Left ventricle myocardium inferior (tissue), 1 donor: ENCODE data around the gene RNPEP. TPM values are rescaled to one million over a fixed set of nuclear protein-coding genes. Genes with fewer than 3 reads are reported as not detected.

ENCODE experiments used
- DNase-seq: peaks from one replicate; pipeline ENCODE4 v3.0.0-alpha.2; 2020
- H3K27ac ChIP-seq: fragments of 200-600 bp; replicated peaks from 2 replicates; pipeline ENCODE4 v1.8.0; 2021
- H3K27me3 ChIP-seq: fragments of 200-600 bp; 2 replicates; pipeline ENCODE4 v1.8.0; 2021; ENCODE audit warnings: low read depth
- H3K36me3 ChIP-seq: fragments of 200-600 bp; 2 replicates; pipeline ENCODE4 v1.8.0; 2021
- H3K4me1 ChIP-seq: fragments of 200-600 bp; 2 replicates; pipeline ENCODE4 v1.8.0; 2021
- H3K4me3 ChIP-seq: fragments of 200-600 bp; 2 replicates; pipeline ENCODE4 v1.8.0; 2021; ENCODE audit warnings: mild to moderate bottlenecking, moderate library complexity
- H3K9me3 ChIP-seq: fragments of 200-600 bp; replicated peaks from 2 replicates; pipeline ENCODE4 v1.8.0; 2021
- intact Hi-C: fragments of 100-400 bp; cut with micrococcal nuclease; formaldehyde crosslinking; loops from one replicate; pipeline ENCODE4 v1.11.0; 2022
- total RNA-seq: library from RNA; stranded (reverse); fragmentation: NEBNext Ultra II Directional; extraction: Animal tissue kit (Norgen Biotek cat#: 25700); gene quantifications from one replicate; pipeline ENCODE4 v1.2.1, GENCODE V29; 2021
- TF ChIP-seq, protein P1 (sequence below): fragments of 200-600 bp; IDR thresholded peaks from 2 replicates; pipeline ENCODE4 v1.8.0; 2021; ENCODE audit warnings: antibody characterized with exemption, mild to moderate bottlenecking, borderline replicate concordance
- donor health status: DM: no; HTN: yes; CAD: no; lungs with severe emphysema.

Gene RNPEP
- total RNA-seq, 1 donor from 2014 or later: 16.6 TPM

DNA sequence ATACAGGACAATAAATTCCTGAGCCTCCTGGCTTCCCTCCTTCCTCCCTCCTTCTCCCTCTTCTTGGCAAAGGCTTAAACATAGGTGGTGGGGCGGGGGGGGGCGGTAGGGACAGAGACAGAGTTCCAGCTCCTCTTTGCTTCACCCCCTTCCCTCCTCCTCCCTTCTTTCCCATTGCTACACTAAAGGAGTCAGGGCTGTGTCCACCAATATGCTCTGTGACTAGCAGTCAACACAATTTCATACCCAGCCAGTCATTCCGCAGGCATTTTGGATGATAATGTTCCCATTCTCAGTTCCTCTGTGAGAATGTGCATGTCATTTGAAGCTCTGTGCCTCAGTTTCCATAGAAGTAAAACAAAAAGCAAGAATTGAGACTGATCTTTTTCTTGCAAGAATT, 37.8 kb upstream of the RNPEP start:
- H3K4me1 ChIP-seq: peaks cover 30% of the 10 kb centered on the region
- peak overlapping the region; percentile 75 for H3K27ac ChIP-seq
- peaks cover 19% of the 10 kb centered on the region for H3K27me3 ChIP-seq
- TF ChIP-seq, protein P1, sequence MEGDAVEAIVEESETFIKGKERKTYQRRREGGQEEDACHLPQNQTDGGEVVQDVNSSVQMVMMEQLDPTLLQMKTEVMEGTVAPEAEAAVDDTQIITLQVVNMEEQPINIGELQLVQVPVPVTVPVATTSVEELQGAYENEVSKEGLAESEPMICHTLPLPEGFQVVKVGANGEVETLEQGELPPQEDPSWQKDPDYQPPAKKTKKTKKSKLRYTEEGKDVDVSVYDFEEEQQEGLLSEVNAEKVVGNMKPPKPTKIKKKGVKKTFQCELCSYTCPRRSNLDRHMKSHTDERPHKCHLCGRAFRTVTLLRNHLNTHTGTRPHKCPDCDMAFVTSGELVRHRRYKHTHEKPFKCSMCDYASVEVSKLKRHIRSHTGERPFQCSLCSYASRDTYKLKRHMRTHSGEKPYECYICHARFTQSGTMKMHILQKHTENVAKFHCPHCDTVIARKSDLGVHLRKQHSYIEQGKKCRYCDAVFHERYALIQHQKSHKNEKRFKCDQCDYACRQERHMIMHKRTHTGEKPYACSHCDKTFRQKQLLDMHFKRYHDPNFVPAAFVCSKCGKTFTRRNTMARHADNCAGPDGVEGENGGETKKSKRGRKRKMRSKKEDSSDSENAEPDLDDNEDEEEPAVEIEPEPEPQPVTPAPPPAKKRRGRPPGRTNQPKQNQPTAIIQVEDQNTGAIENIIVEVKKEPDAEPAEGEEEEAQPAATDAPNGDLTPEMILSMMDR: no peak
- intact Hi-C loops: no loop called here
- peak overlapping the region; percentile 69 for H3K4me3 ChIP-seq
- no peaks in the 10 kb centered on the region for H3K36me3 ChIP-seq
- no peak for DNase-seq
- no peaks in the 10 kb centered on the region for H3K9me3 ChIP-seq

DNA sequence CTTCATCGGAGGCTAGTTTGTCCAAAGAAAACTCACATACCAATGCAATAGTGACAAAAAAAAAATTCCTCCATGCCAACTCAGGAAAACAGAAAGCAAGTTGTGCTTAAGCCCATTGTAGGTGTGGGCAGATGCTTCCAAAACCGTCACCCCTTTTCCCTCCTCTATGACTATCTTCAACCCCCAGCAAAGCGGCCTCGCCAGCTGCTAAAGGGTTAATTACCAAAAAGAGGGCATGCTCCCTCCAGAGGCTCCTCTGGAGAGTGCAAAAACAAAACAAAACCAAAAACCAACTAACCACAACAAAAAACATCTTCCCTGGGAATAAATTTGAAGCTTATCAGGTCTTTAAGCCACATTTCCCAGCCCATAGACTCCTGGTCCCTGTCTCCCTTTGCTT, 37.3 kb upstream of the RNPEP start:
- H3K36me3 ChIP-seq: no peaks in the 10 kb centered on the region
- DNase-seq: no peak
- H3K27me3 ChIP-seq: peaks cover 19% of the 10 kb centered on the region
- intact Hi-C loops: no loop called here
- peak overlapping the region; percentile 75 for H3K27ac ChIP-seq
- peak overlapping the region; percentile 69 for H3K4me3 ChIP-seq
- H3K4me1 ChIP-seq: peaks cover 30% of the 10 kb centered on the region
- TF ChIP-seq, protein P1: peak; percentile 42
- H3K9me3 ChIP-seq: no peaks in the 10 kb centered on the region

DNA sequence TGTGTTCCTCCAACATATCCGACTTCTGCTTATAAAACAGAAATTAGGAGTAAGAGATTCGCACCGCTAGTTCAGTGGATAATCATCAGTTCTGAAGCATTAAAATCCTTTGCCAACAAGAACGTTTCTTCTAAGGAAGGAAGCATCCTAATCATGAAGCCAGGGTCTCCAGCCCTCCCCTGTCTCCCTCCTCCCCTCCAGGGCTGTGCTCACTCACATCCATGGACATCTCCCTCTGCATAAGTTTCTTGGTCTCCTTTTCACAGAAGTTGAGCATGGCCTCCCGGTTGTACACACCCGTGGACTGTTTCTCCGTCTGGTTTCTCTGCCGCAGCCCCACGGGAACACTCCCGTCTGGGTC, 36.6 kb upstream of the RNPEP start:
- DNase-seq: no peak

DNA sequence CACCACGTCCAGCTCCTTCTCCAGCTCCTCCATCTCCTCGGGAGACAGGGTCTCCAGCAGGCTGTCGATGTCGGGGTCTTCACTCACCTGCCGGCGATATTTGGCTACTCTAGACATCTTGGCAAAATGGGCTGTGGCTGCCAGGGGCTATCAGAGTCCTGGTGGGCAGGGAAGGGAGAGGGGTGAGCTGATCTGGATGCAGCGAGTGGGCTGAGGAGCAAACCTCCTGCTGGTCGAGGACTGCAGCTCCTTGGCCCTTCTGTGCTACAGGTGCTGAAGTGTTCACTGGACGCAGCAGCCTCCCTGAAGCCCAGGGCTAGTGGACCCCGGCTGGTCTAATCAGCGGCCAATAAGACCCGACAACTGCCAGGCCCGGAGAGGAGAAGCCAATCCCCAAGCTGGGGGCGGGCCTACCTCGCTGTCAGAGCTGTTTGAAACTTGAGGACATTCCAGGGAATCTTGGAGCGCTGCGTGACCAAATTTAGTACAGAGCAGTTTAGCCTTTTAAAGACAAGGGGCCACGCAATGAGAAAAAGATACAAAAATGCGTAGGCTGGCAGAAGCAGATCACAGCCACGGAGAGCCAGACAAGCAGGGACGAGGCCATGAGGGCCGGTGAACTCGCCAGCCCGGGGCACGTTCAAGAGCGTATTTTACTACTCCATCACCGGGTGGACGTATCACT, 36.1 kb upstream of the RNPEP start, which contains the start of gene LMOD1:
Gene LMOD1, minus strand, starts transcription at position 325 of the 685 bp plus-strand sequence. Its CDS starts 208 bp downstream, at position 117.
- Histone ChIP-seq H3K4me1 (peaks cover 26% of the 10 kb centered on the region), H3K4me3 (peak within 1 kb of the TSS; percentile 69), H3K36me3 (no peaks in the 10 kb centered on the region), H3K9me3 (no peaks in the 10 kb centered on the region), H3K27ac (peak within 1 kb of the TSS; percentile 75), H3K27me3 (peaks cover 16% of the 10 kb centered on the region)
- TF ChIP-seq, protein P1: no peak
- intact Hi-C loops: no loop called here
- DNase-seq: peak; percentile 80

More for the DNA sequence above, 36.6 kb upstream of the RNPEP start:
- H3K36me3 ChIP-seq: no peaks in the 10 kb centered on the region
- H3K9me3 ChIP-seq: no peaks in the 10 kb centered on the region
- intact Hi-C loops: no loop called here
- H3K4me3 ChIP-seq: peak overlapping the region; percentile 69
- H3K27me3 ChIP-seq: peaks cover 19% of the 10 kb centered on the region
- peaks cover 30% of the 10 kb centered on the region for H3K4me1 ChIP-seq
- H3K27ac ChIP-seq: peak overlapping the region; percentile 75
- TF ChIP-seq, protein P1: no peak

DNA sequence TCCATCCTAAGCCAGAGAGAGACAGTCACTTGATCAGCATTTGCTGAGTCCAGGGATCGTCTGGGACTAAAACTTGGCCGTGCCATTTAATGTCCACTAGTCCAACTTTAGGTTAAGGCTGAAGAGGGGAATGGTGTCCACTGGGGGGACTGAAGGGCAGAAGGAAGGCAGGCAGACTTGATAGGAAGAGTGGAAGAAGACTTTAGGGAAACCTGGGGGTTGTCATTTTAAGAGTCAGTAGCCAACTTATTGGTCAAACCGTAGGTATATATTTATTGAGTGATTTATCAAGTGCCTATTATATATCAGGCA, 34.8 kb upstream of the RNPEP start:
- DNase-seq: no peak
- TF ChIP-seq, protein P1: no peak
- Histone ChIP-seq H3K9me3 (no peaks in the 10 kb centered on the region), H3K4me1 (peaks cover 25% of the 10 kb centered on the region), H3K27ac (peak overlapping the region; percentile 75), H3K36me3 (no peaks in the 10 kb centered on the region), H3K4me3 (no peak overlapping the region), H3K27me3 (peaks cover 12% of the 10 kb centered on the region)
- intact Hi-C loops: no loop called here
